ENCODE data around the gene HYAL3. TPM values are rescaled to one million over a fixed set of nuclear protein-coding genes. Genes with fewer than 3 reads are reported as not detected.

Gene HYAL3
- total and polyA plus RNA-seq, 2 of the 13 experiments (the other 11 are each of a cell fraction or from before 2014, with no cell fraction given) = 5.5 to 10.4 TPM

GRCh38 chr3:50320853-50321335 lies 21.7 kb upstream of the HYAL3 start (continued):
- TF ChIP-seq LBX2 (CRISPR knock-in tag; IDR thresholded peaks at IDR 0.05; ENCODE audit: borderline replicate concordance) = no peak
- TF ChIP-seq HMGA1 (CRISPR knock-in tag; conservative IDR thresholded peaks at IDR 0.05) = no peak
- no peak for TF ChIP-seq U2AF2 (IDR thresholded peaks at IDR 0.05; ENCODE audit: low read depth, low read length)
- no peak for TF ChIP-seq ZNF20 (CRISPR knock-in tag; IDR thresholded peaks at IDR 0.05)
- TF ChIP-seq ZNF407 (CRISPR knock-in tag; IDR thresholded peaks at IDR 0.05; ENCODE audit: not compliant biosample characterization) = no peak
- no peak for TF ChIP-seq NPAS2 (CRISPR knock-in tag; IDR thresholded peaks at IDR 0.05; ENCODE audit: borderline replicate concordance)
- no peak for TF ChIP-seq ZMYM3 (CRISPR knock-in tag; IDR thresholded peaks at IDR 0.05)
- TF ChIP-seq CCDC6 (CRISPR knock-in tag; IDR thresholded peaks at IDR 0.05) = no peak
- no peak for TF ChIP-seq ZSCAN30 (CRISPR knock-in tag; IDR thresholded peaks at IDR 0.05)
- no peak for TF ChIP-seq MLLT10 (CRISPR knock-in tag; IDR thresholded peaks at IDR 0.05)
- no peak for TF ChIP-seq STAT6 (CRISPR knock-in tag; IDR thresholded peaks at IDR 0.05; ENCODE audit: borderline replicate concordance)
- 0 out of 2 replicates have a peak, but pooled peaks have one; percentile 33 for TF ChIP-seq ZXDC (CRISPR knock-in tag; IDR thresholded peaks at IDR 0.05)
